T-helper 1 cell treated with Interleukin-12 subunit alpha and Interleukin-12 subunit beta and Interleukin-4 antibody, amounts not matched to agents 30 μg/mL and 1 μg/mL, for 36 hours (primary cell): ENCODE measurements around the gene S1PR3.

Source experiments
- H3K27ac Mint-ChIP-seq: one replicate; pipeline ENCODE4 v1.8.0; 2021; ENCODE audit warnings: mild to moderate bottlenecking, mixed read lengths
- H3K27me3 Mint-ChIP-seq: one replicate; pipeline ENCODE4 v1.8.0; 2021; ENCODE audit warnings: low read depth, mixed read lengths
- H3K36me3 Mint-ChIP-seq: one replicate; pipeline ENCODE4 v1.8.0; 2021; ENCODE audit warnings: low read depth, mixed read lengths
- H3K4me1 Mint-ChIP-seq: one replicate; pipeline ENCODE4 v1.8.0; 2021; ENCODE audit warnings: low read depth, mixed read lengths
- H3K4me3 Mint-ChIP-seq: one replicate; pipeline ENCODE4 v1.8.0; 2021; ENCODE audit warnings: mild to moderate bottlenecking, moderate library complexity, mixed read lengths
- H3K9me3 Mint-ChIP-seq: one replicate; pipeline ENCODE4 v1.8.0; 2021; ENCODE audit warnings: mixed read lengths

Gene S1PR3

GRCh38 chr9:89039104-89039465 lies 47.8 kb downstream of the S1PR3 start:
- no peak overlapping the region for H3K4me3 Mint-ChIP-seq
- H3K4me1 Mint-ChIP-seq: no peaks in the 10 kb centered on the region
- H3K27me3 Mint-ChIP-seq: no peaks in the 10 kb centered on the region
- no peaks in the 10 kb centered on the region for H3K36me3 Mint-ChIP-seq
- no peaks in the 10 kb centered on the region for H3K9me3 Mint-ChIP-seq
- H3K27ac Mint-ChIP-seq: no peak overlapping the region

DNA sequence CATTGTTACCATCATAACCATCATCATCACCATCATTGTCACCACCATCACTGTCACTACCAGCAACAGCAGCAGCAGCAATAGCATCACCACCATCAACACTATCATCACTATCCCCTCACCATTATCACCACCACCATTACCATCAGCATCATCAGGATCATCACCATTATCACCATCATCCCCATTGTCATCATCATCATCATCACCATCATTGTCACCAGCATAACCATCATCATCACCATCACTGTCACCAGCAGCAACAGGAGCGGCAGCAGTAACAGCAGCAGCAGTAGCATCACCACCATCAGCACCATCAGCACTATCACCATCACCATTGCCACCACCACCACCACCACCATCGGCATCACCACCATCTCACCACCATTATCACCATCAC lies 48.4 kb downstream of the S1PR3 start:
- Mint-ChIP-seq H3K27ac (no peak overlapping the region), H3K27me3 (no peaks in the 10 kb centered on the region), H3K9me3 (no peaks in the 10 kb centered on the region), H3K4me1 (no peaks in the 10 kb centered on the region), H3K4me3 (no peak overlapping the region), H3K36me3 (no peaks in the 10 kb centered on the region)

- no peak overlapping the region for H3K4me3 Mint-ChIP-seq
Observed at GRCh38 chr9:89042984-89043383, 51.7 kb downstream of the S1PR3 start.

GRCh38 chr9:89044104-89044503 lies 52.8 kb downstream of the S1PR3 start:
- Mint-ChIP-seq H3K4me1 (no peaks in the 10 kb centered on the region), H3K27ac (no peak overlapping the region), H3K4me3 (no peak overlapping the region), H3K36me3 (no peaks in the 10 kb centered on the region), H3K9me3 (no peaks in the 10 kb centered on the region), H3K27me3 (peaks cover 4% of the 10 kb centered on the region)

More at GRCh38 chr9:89042984-89043383, 51.7 kb downstream of the S1PR3 start:
- Mint-ChIP-seq H3K4me1 (no peaks in the 10 kb centered on the region), H3K27ac (no peak overlapping the region), H3K36me3 (no peaks in the 10 kb centered on the region), H3K9me3 (no peaks in the 10 kb centered on the region), H3K27me3 (peaks cover 4% of the 10 kb centered on the region)

- Mint-ChIP-seq H3K27ac (no peak overlapping the region), H3K36me3 (no peaks in the 10 kb centered on the region), H3K4me3 (no peak overlapping the region), H3K4me1 (no peaks in the 10 kb centered on the region), H3K27me3 (peaks cover 4% of the 10 kb centered on the region), H3K9me3 (no peaks in the 10 kb centered on the region)
Observed at GRCh38 chr9:89044881-89045280, 53.6 kb downstream of the S1PR3 start.

DNA sequence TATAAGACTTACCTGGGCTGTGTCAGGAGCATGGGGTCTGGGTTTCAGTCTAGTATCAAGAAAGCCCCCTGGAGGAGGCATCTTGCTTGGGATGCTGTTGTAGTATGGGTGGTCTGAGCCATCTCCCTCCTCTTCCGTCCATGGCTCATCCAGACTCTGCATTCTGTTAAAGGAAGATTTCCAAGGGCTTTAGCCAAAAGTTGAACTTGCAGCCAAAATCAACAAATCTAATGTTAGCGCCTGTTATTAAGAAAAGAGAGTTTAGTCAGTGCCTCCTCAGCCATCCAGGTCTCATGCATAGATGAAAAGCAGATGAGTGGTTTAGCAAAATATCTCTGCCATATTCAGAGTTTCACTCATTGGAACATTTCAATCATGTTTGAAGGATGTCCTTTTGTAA lies 55.6 kb downstream of the S1PR3 start:
- H3K27ac Mint-ChIP-seq: no peak overlapping the region

DNA sequence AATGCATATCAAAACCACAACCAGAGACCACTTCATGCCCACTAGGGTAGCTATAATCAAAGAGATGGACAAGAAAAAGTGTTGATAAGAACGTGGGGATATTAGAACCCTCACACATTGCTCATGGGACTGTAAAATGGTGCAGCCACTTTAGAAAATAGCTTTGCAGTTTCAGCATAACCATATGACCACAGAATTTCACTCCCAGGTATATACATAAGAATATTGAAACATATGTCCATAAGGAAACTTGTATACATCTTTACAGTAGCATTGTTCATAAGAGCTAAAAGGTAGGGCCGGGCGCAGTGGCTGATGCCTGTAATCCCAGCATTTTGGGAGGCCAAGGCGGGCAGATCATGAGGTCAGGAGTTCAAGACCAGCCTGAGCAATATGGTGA lies 56.4 kb downstream of the S1PR3 start:
- H3K27me3 Mint-ChIP-seq: peaks cover 4% of the 10 kb centered on the region
- H3K36me3 Mint-ChIP-seq: no peaks in the 10 kb centered on the region
- no peak overlapping the region for H3K27ac Mint-ChIP-seq
- no peaks in the 10 kb centered on the region for H3K9me3 Mint-ChIP-seq
- no peaks in the 10 kb centered on the region for H3K4me1 Mint-ChIP-seq
- no peak overlapping the region for H3K4me3 Mint-ChIP-seq

More for the DNA sequence above, 55.6 kb downstream of the S1PR3 start:
- Mint-ChIP-seq H3K27me3 (peaks cover 4% of the 10 kb centered on the region), H3K4me1 (no peaks in the 10 kb centered on the region), H3K9me3 (no peaks in the 10 kb centered on the region), H3K36me3 (no peaks in the 10 kb centered on the region), H3K4me3 (no peak overlapping the region)

- H3K27me3 Mint-ChIP-seq: peaks cover 4% of the 10 kb centered on the region
Observed at GRCh38 chr9:89048616-89049015, 57.3 kb downstream of the S1PR3 start.

GRCh38 chr9:89049646-89050045 lies 58.4 kb downstream of the S1PR3 start:
- H3K27me3 Mint-ChIP-seq: peaks cover 4% of the 10 kb centered on the region
- H3K36me3 Mint-ChIP-seq: no peaks in the 10 kb centered on the region
- no peak overlapping the region for H3K4me3 Mint-ChIP-seq
- no peak overlapping the region for H3K27ac Mint-ChIP-seq
- H3K9me3 Mint-ChIP-seq: no peaks in the 10 kb centered on the region
- H3K4me1 Mint-ChIP-seq: no peaks in the 10 kb centered on the region

More at GRCh38 chr9:89048616-89049015, 57.3 kb downstream of the S1PR3 start:
- no peaks in the 10 kb centered on the region for H3K9me3 Mint-ChIP-seq
- no peaks in the 10 kb centered on the region for H3K4me1 Mint-ChIP-seq
- H3K4me3 Mint-ChIP-seq: no peak overlapping the region
- H3K27ac Mint-ChIP-seq: no peak overlapping the region
- no peaks in the 10 kb centered on the region for H3K36me3 Mint-ChIP-seq

DNA sequence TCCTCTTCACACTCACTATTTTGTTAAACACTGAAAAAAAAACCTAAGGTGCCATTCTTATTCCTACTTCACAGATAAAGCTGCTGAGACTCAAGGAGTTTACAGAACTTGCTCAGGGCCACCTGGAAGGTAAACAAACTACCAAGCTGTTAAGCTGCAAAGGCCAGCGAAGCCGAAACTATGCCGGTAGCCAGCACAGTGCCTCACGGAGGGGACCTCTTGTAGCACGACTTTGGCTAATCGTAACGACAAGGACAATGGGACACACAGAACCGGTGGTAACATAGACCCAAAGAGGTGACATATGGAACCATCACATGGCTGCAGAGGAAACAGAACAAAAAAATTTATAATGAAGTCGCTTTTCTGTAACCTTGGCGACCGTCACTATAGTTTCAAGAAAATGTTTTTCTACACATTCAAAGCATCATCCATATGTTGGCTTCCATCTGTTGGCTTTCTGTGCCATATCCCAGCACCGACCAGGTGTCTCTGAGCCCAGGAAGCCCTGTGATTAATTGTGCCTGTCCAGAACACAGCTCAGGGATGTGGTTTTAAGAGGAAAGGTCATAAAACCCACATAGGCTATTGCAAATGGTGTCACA lies 60.3 kb downstream of the S1PR3 start:
- peaks cover 2% of the 10 kb centered on the region for H3K4me1 Mint-ChIP-seq
- H3K4me3 Mint-ChIP-seq: no peak overlapping the region
- no peaks in the 10 kb centered on the region for H3K36me3 Mint-ChIP-seq
- H3K27ac Mint-ChIP-seq: no peak overlapping the region
- peaks cover 4% of the 10 kb centered on the region for H3K27me3 Mint-ChIP-seq
- no peaks in the 10 kb centered on the region for H3K9me3 Mint-ChIP-seq

- peaks cover 2% of the 10 kb centered on the region for H3K4me1 Mint-ChIP-seq
- no peak overlapping the region for H3K4me3 Mint-ChIP-seq
- no peak overlapping the region for H3K27ac Mint-ChIP-seq
- H3K9me3 Mint-ChIP-seq: no peaks in the 10 kb centered on the region
- no peaks in the 10 kb centered on the region for H3K27me3 Mint-ChIP-seq
- no peaks in the 10 kb centered on the region for H3K36me3 Mint-ChIP-seq
Observed at GRCh38 chr9:89052470-89053097, 61.3 kb downstream of the S1PR3 start.

DNA sequence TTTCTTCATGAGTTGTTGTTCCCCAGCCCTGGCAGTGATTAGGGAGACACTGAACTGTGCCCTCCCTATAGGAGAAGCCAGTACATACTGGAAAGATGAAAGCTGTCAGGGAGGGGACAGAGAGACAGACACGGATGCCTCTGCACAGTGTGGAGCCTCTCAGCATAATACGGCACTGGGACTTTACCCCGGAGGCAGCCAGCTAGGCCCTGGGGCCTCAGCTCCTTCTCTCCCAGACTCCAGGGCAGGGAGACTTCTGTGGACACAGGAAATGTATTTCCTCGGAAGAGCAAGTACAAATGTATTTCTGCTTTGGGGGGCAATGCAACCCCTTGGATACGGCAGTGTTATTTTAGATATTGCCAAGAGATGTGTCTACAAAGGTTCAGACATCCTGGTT lies 62.0 kb downstream of the S1PR3 start:
- H3K4me1 Mint-ChIP-seq: peaks cover 2% of the 10 kb centered on the region
- H3K36me3 Mint-ChIP-seq: no peaks in the 10 kb centered on the region
- H3K27me3 Mint-ChIP-seq: no peaks in the 10 kb centered on the region
- no peak overlapping the region for H3K27ac Mint-ChIP-seq
- H3K9me3 Mint-ChIP-seq: no peaks in the 10 kb centered on the region
- H3K4me3 Mint-ChIP-seq: no peak overlapping the region
